ENCODE measurements around the gene CHRNA5.

- TF ChIP-seq EZH2 (IDR thresholded peaks at IDR 0.05; ENCODE audit: borderline replicate concordance, insufficient read depth, low read length, poor library complexity, severe bottlenecking) (no peak), POLR2AphosphoS5 (IDR thresholded peaks at IDR 0.05) (no peak), CTCF (IDR thresholded peaks at IDR 0.05; ENCODE audit: poor library complexity, severe bottlenecking) (no peak)
Observed at GRCh38 chr15:78538358-78538757, 27.0 kb upstream of the CHRNA5 start.
